ENCODE measurements around the gene KNOP1. TPM values are rescaled to one million over a fixed set of nuclear protein-coding genes. Genes with fewer than 3 reads are reported as not detected.

KNOP1 gene
- total RNA-seq, 1 experiment from 2014 or later: 13.6 TPM

- no peak overlapping the region for H3K9ac ChIP-seq (ENCODE audit: low read length)
- ChIA-PET POLR2A (ENCODE audit: unreplicated experiment) (no interaction called here), CTCF (no interaction called here)
- no peak for ATAC-seq
- H3F3A ChIP-seq (ENCODE audit: low read length, unreplicated experiment): no peaks in the 10 kb centered on the region
- no peak overlapping the region for H3K4me3 ChIP-seq (ENCODE audit: low read length)
- no peaks in the 10 kb centered on the region for H3K36me3 ChIP-seq (ENCODE audit: low read depth, low read length)
- H3K27ac ChIP-seq (ENCODE audit: low read length): no peak overlapping the region
- H3K9me2 ChIP-seq (replicated peaks; ENCODE audit: low read length): no peaks in the 10 kb centered on the region
- H3K4me1 ChIP-seq (ENCODE audit: insufficient read depth, low read length): peaks cover 3% of the 10 kb centered on the region; the same call in 1 of the 2 replicates
- H3K9me3 ChIP-seq (ENCODE audit: low read length): no peaks in the 10 kb centered on the region
- intact Hi-C loops (cut with micrococcal nuclease): no loop called here
- DNase-seq: no peak
- H3K79me2 ChIP-seq (ENCODE audit: low read length): no peaks in the 10 kb centered on the region
- H4K20me1 ChIP-seq (ENCODE audit: low read length): no peaks in the 10 kb centered on the region
- H3K27me3 ChIP-seq (ENCODE audit: low read length): no peaks in the 10 kb centered on the region
- no TSS peak for BruUV-seq (replicated peaks)
- no peak for TF ChIP-seq EZH2 (IDR thresholded peaks at IDR 0.05; ENCODE audit: low read length, unreplicated experiment)
- TF ChIP-seq CTCF (conservative IDR thresholded peaks at IDR 0.05; ENCODE audit: low read depth, low read length): no peak
- TF ChIP-seq EZH2phosphoT487 (IDR thresholded peaks at IDR 0.05; ENCODE audit: borderline replicate concordance, low read length): no peak
- H2AFZ ChIP-seq (ENCODE audit: low read length): no peak overlapping the region
- H3K4me2 ChIP-seq (ENCODE audit: low read length): no peak overlapping the region
These were observed 32.9 kb downstream of the KNOP1 start for GRCh38 chr16:19685176-19685575.

DNA sequence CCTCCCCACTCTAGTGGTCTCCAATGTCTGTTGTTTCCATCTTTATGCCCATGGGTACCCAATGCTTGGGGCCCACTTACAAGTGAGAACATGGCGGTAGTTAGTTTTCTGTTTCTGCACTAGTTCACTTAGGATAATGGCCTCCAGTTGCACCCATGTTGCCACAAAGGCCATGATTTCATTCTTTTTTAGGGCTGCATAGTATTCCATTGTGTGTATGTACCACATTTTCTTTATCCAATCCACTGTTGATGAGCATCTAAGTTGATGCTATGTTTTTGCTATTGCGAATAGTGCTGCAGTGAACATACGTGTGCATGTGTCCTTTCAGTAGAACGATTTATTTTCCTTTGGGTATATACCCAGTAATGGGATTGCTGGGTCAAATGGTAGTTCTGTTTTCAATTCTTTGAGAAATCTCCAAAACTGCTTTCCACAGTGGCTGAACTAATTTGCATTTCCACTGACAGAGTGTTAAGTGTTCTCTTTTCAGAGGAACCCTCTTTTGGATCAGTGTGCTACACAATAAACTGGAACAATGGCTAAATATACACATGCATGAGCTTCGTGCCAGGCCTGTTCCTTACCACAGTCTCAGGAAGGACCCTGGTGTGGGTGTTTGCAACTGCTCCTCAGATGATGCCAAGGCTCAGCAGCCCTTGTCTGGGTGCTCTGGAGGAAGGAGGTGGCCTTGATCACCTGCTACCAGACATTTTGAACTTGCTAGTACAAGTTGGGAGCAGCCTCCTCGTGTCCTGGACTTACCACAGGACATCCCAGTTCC is 34.4 kb downstream of the KNOP1 start:
- ChIA-PET CTCF (no interaction called here), POLR2A (ENCODE audit: unreplicated experiment) (no interaction called here)
- TF ChIP-seq EZH2 (IDR thresholded peaks at IDR 0.05; ENCODE audit: low read length, unreplicated experiment) (no peak), EZH2phosphoT487 (IDR thresholded peaks at IDR 0.05; ENCODE audit: borderline replicate concordance, low read length) (no peak), CTCF (conservative IDR thresholded peaks at IDR 0.05; ENCODE audit: low read depth, low read length) (no peak)
- H3F3A ChIP-seq (ENCODE audit: low read length, unreplicated experiment): no peaks in the 10 kb centered on the region
- intact Hi-C loops (cut with micrococcal nuclease): no loop called here
- H2AFZ ChIP-seq (ENCODE audit: low read length): no peak overlapping the region
- no peaks in the 10 kb centered on the region for H3K9me2 ChIP-seq (replicated peaks; ENCODE audit: low read length)
- no peaks in the 10 kb centered on the region for H4K20me1 ChIP-seq (ENCODE audit: low read length)
- H3K9me3 ChIP-seq (ENCODE audit: low read length): no peaks in the 10 kb centered on the region
- H3K4me2 ChIP-seq (ENCODE audit: low read length): no peak overlapping the region
- no peak overlapping the region for H3K9ac ChIP-seq (ENCODE audit: low read length)
- no TSS peak for BruUV-seq (replicated peaks)
- no peaks in the 10 kb centered on the region for H3K36me3 ChIP-seq (ENCODE audit: low read depth, low read length)
- ATAC-seq: no peak
- DNase-seq: no peak
- no peaks in the 10 kb centered on the region for H3K27me3 ChIP-seq (ENCODE audit: low read length)
- peaks cover 3% of the 10 kb centered on the region; the same call in 1 of the 2 replicates for H3K4me1 ChIP-seq (ENCODE audit: insufficient read depth, low read length)
- no peak overlapping the region for H3K4me3 ChIP-seq (ENCODE audit: low read length)
- no peaks in the 10 kb centered on the region for H3K79me2 ChIP-seq (ENCODE audit: low read length)
- no peak overlapping the region for H3K27ac ChIP-seq (ENCODE audit: low read length)

- no peak overlapping the region for H3K9ac ChIP-seq (ENCODE audit: low read length)
- no peak for ATAC-seq
- no TSS peak for BruUV-seq (replicated peaks)
- H3K4me2 ChIP-seq (ENCODE audit: low read length): no peak overlapping the region
- H3K27ac ChIP-seq (ENCODE audit: low read length): no peak overlapping the region
- H3K9me3 ChIP-seq (ENCODE audit: low read length): no peaks in the 10 kb centered on the region
- intact Hi-C loops (cut with micrococcal nuclease): no loop called here
- H3K4me3 ChIP-seq (ENCODE audit: low read length): no peak overlapping the region
- H3K27me3 ChIP-seq (ENCODE audit: low read length): no peaks in the 10 kb centered on the region
- H3K4me1 ChIP-seq (ENCODE audit: insufficient read depth, low read length): peaks cover 3% of the 10 kb centered on the region; the same call in 1 of the 2 replicates
- no peak for TF ChIP-seq CTCF (conservative IDR thresholded peaks at IDR 0.05; ENCODE audit: low read depth, low read length)
- TF ChIP-seq EZH2 (IDR thresholded peaks at IDR 0.05; ENCODE audit: low read length, unreplicated experiment): no peak
- no peak for TF ChIP-seq EZH2phosphoT487 (IDR thresholded peaks at IDR 0.05; ENCODE audit: borderline replicate concordance, low read length)
- no peaks in the 10 kb centered on the region for H3F3A ChIP-seq (ENCODE audit: low read length, unreplicated experiment)
- H3K36me3 ChIP-seq (ENCODE audit: low read depth, low read length): no peaks in the 10 kb centered on the region
- H3K9me2 ChIP-seq (replicated peaks; ENCODE audit: low read length): no peaks in the 10 kb centered on the region
- no peaks in the 10 kb centered on the region for H3K79me2 ChIP-seq (ENCODE audit: low read length)
- no peak overlapping the region for H2AFZ ChIP-seq (ENCODE audit: low read length)
- DNase-seq: no peak
- ChIA-PET CTCF (interaction anchor here (0.6 kb wide), 1 partner anchor 502 kb away, joined by 3 read pairs; no protein-coding TSS in a partner anchor), POLR2A (ENCODE audit: unreplicated experiment) (no interaction called here)
- no peaks in the 10 kb centered on the region for H4K20me1 ChIP-seq (ENCODE audit: low read length)
These were observed 36.4 kb downstream of the KNOP1 start for GRCh38 chr16:19681637-19682036.

Measured in PC-3 (cell line).